ENCODE results near the gene FIGNL1.
A peak's percentile ranks its signal among the peaks of the same experiment; 100 is the strongest.

Gene FIGNL1, protein sequence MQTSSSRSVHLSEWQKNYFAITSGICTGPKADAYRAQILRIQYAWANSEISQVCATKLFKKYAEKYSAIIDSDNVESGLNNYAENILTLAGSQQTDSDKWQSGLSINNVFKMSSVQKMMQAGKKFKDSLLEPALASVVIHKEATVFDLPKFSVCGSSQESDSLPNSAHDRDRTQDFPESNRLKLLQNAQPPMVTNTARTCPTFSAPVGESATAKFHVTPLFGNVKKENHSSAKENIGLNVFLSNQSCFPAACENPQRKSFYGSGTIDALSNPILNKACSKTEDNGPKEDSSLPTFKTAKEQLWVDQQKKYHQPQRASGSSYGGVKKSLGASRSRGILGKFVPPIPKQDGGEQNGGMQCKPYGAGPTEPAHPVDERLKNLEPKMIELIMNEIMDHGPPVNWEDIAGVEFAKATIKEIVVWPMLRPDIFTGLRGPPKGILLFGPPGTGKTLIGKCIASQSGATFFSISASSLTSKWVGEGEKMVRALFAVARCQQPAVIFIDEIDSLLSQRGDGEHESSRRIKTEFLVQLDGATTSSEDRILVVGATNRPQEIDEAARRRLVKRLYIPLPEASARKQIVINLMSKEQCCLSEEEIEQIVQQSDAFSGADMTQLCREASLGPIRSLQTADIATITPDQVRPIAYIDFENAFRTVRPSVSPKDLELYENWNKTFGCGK

GRCh38 chr7:50449881-50450589 lies at the start of gene FIGNL1:
FIGNL1 (minus strand) TSS chr7:50450350; CDS start chr7:50447287, 3,063 bp downstream.
- DNase-seq = peak; percentile 80 to 81

DNA sequence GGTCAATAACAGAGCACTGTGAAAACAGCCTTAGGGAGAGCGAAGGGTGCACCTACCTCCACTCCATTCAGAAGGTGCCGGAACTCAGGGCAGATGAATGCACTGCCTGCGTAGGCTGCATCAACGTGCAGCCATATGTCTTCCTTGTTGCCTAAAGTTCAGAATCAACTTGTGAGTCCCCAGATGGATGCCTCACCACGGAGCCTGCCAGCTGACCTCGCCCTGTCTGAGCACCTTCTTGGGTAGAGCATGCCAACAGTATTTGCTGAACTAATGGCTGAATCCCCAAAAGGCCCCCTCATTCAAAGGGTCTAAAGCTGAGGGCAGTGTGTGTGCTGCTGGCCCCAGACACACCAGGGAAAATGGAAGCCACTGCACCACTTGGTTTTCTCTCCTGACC lies 48.9 kb upstream of the FIGNL1 start:
- no peak for DNase-seq

- DNase-seq = no peak
These were observed 47.8 kb upstream of the FIGNL1 start for GRCh38 chr7:50497968-50498367.

GRCh38 chr7:50497068-50497642 lies 47.0 kb upstream of the FIGNL1 start:
- no peak for DNase-seq

- DNase-seq = no peak
These were observed 46.4 kb upstream of the FIGNL1 start for GRCh38 chr7:50496569-50496968.

DNA sequence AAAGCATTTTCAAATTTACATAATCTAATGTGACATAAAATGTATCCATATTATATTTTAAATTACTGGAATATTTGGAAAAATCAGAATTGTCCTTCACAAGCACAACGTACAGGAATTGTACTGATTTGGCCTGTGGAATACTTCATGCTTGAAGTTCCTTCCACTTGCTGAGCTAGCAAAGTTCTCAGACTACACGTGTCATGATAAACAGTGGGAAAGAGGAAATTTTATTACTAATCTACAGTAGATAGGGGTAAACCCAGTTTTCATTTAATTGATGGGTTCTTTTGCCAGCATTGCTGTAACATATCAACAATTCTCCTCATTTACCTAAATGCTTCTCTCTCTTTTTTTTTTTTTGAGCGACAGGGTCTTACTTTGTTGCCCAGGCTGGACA lies 45.6 kb upstream of the FIGNL1 start:
- no peak for DNase-seq

- no peak for DNase-seq
These were observed 42.8 kb upstream of the FIGNL1 start for GRCh38 chr7:50492770-50493519.

- DNase-seq = no peak
These were observed 41.8 kb upstream of the FIGNL1 start for GRCh38 chr7:50491943-50492342.

DNA sequence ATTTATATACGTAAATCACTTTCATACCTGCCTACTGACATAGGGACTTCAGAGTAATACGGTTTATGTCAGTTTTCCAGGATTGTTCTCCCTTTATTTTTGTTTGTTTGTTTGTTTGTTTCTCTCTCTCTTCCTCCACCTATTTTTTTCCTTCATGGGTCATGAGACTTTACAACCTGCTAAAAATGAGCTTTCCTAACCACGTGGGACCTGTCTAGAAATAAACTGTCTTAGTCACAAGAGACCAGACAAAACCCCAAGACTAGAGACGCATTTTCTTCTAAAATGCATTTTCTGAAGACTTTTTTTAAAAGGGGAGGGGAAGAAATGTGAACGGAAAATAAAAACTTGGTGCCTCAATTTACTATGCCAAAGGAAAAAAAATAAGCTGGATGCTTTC lies 41.1 kb upstream of the FIGNL1 start:
- DNase-seq = no peak

DNA sequence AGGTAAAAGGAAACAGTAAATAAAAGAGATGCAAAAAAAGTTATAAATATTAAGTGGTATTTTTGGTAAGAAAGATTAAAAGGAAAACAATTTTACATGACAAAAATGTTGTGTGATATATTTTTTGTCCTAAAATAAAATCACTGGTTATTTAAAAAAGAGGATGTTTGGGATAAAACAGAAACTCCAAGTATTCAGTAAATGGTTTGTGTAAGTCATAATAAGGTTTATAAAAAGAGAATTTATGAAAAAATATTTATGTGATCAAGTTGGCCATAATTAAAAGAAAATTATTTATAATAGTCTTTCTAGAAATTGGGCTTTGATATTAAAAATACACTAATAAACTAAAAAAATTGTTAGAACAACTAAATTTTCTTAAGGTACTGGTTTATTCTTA lies 38.2 kb upstream of the FIGNL1 start:
- no peak for DNase-seq

DNA sequence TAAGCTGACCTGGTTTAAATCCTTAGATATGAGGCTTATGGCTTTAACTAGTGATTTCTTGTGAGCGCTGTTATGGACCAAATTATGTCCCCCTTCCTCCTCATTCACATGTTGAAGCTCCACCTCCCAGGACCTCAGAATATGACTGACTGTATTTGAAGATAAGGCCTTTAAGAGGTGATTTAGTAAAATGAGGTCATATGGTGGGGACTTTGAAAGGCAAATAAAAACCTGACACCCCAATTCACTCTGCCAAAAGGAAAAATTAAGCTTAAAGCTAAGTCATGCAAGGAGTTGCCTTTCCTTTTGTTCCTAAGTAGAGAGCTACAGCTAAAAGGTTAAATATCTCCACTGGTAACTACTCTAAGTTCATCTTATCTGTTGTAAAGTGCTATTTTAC lies 36.4 kb upstream of the FIGNL1 start:
- DNase-seq = no peak

- DNase-seq = no peak
These were observed 31.7 kb upstream of the FIGNL1 start for GRCh38 chr7:50481867-50482266.

DNA sequence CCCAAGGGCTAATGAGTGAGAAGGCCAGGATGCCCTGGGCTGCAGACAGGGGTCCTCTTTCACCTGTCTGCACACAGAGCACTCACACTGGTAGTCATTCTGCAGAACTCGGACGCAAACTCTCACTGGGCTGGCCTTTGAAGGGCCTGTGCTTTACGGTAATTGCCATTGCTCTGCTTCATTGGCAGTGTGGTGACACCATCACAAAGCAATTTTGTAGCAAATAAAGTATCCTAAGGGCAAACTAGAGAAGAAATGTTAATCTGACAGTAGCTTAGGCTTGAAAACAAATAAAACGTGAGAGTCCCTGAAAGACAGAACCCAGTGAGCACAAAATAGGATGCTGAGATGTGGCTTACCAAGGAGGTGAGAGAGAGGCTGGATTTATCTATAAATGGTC lies 30.6 kb upstream of the FIGNL1 start:
- no peak for DNase-seq

- no peak for DNase-seq
These were observed 29.8 kb upstream of the FIGNL1 start for GRCh38 chr7:50479743-50480517.

DNA sequence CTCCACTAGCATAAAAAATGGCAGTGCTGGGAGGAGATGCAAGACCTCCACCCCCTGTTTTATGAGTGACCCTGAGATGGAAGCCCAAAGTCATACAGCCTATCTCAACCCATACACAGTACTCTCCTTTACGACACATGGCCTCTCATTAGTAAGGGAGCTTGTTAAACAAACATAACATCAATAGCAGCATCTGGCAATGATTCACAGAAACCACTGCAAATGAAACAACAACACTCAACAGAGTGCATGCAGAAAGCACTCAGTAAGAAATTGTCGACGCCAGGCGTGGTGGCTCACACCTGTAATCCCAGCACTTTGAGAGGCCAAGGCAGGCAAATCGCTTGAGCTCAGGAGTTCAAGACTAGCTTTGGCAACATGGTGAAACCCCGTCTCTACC lies 27.5 kb upstream of the FIGNL1 start:
- DNase-seq = no peak

GRCh38 chr7:50476953-50477625 lies 26.9 kb upstream of the FIGNL1 start:
- no peak for DNase-seq

DNA sequence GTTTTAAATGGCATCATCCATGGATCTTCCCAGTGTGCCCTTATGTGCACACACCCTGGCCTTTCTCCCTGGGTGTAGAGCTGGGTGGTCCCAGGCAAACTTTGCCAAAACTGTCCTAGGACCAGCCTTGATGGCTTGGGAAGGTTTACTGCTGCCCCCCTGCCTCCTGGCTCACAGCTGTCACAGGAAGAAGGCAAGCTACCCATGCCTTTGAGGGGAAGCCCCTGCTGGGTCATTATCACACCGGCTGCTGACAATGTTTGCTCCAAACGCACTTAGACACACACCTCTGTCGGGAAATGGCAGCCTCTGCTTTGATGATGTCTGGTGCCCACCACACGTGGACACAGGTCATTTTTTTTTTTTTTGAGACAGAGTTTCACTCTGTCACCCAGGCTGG lies 25.2 kb upstream of the FIGNL1 start:
- no peak for DNase-seq

DNA sequence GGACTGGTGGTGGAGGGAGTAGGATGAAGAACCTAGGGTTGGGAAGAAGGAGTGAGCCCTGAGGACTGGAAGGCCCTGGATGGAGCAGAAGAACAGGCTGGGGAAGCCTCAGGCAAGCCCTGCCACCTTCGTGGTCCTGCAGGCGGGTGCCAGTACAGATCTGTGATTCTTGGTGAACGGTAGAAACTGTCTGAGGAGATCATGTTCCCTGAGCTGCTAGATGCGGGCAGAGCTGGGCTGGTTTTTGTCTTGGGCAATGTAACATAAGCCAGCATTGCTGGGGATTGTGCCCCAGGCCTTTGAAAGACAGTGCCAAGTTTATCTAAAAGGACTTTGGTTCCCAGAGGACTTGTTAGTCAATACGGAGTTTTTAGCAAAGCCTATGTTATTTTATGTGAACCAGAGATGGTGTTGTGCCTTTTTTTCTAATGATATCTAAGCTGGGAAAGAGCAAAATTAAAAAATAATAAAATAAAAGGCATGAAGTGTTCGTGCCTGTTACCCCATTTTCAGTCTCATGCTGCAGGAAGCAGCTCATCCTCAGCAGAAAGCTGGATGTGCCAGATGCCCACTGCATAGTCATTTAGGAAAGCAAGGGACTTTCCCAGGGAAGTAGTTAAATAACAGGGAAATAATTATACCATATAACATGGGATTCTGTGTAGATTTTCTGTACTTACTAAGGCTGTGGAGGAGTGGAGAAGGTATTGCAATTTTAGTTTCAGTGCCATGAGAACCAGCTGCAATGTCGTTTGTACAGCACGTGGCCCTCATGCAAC lies 24.4 kb upstream of the FIGNL1 start:
- no peak for DNase-seq

GRCh38 chr7:50473531-50473930 lies 23.4 kb upstream of the FIGNL1 start:
- DNase-seq = no peak

GRCh38 chr7:50472427-50472826 lies 22.3 kb upstream of the FIGNL1 start:
- DNase-seq = no peak

- DNase-seq = no peak
These were observed 21.8 kb upstream of the FIGNL1 start for GRCh38 chr7:50471970-50472369.

Data from activated CD4-positive, alpha-beta T cell treated with anti-CD3 and anti-CD28 coated beads for 4 hours (primary cell).